Measurements from ENCODE around the gene KCNMA1.

KCNMA1 gene

GRCh38 chr10:77121829-77122228 is 515.8 kb downstream of the KCNMA1 start:
- no peak overlapping the region for H3K4me3 ChIP-seq (ENCODE audit: low read length)
- WGBS, result 89% methylated on average over 10 of the region's 10 CpGs
- H3K9ac ChIP-seq (ENCODE audit: low read depth, low read length), result no peak overlapping the region
- H3K9me3 ChIP-seq (ENCODE audit: insufficient read depth, low read depth, low read length), result no peaks in the 10 kb centered on the region
- peaks cover 2% of the 10 kb centered on the region; the same call in 1 of the 2 replicates for H3K4me1 ChIP-seq (ENCODE audit: insufficient read depth, low read length)
- no peak overlapping the region for H3K27ac ChIP-seq (ENCODE audit: low read depth, low read length)
- H3K27me3 ChIP-seq (ENCODE audit: insufficient read depth, low read length), result no peaks in the 10 kb centered on the region; the same call in 1 of the 2 replicates
- H3K36me3 ChIP-seq (ENCODE audit: insufficient read depth, low read length), result no peaks in the 10 kb centered on the region

DNA sequence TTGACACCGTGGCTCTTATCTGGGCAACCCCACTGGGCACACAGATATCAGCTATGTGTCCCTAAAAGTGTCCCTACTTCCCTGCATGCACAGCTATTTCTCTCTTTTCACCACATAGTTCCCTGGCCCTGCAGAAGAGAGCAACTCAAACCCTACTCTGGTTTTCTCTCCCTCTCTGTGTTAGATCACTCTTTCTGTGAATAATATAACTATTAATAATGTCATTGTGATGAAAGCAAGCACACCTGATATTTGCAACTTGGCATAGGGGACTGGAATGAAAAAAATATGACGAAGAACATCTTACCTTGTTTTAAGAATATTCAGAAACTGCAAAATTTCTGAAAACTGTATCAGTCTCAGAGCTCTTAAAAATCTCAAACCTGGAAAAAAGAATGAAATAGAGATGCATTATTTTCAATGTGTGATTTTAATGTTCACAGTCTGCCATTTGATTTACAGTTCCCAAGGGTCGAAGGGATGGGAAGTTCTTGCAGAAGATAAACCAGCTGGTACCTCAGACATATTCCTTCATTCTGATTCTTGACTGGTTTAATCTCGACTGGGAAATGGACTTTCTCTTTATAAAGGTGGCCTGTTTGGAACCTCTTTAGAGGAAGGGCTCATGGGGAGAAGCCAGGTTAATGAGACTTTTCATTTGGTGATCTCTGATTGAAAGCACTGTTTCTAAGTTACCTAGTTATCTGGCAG is 516.8 kb downstream of the KCNMA1 start:
- no peaks in the 10 kb centered on the region for H3K36me3 ChIP-seq (ENCODE audit: insufficient read depth, low read length)
- no peak overlapping the region for H3K9ac ChIP-seq (ENCODE audit: low read depth, low read length)
- H3K27me3 ChIP-seq (ENCODE audit: insufficient read depth, low read length), result peaks cover 9% of the 10 kb centered on the region; the same call in 1 of the 2 replicates
- whole genome bisulfite sequencing, result 93% methylated on average over 4 of the region's 4 CpGs
- H3K4me1 ChIP-seq (ENCODE audit: insufficient read depth, low read length), result peaks cover 11% of the 10 kb centered on the region
- no peak overlapping the region for H3K4me3 ChIP-seq (ENCODE audit: low read length)
- H3K27ac ChIP-seq (ENCODE audit: low read depth, low read length), result no peak overlapping the region
- H3K9me3 ChIP-seq (ENCODE audit: insufficient read depth, low read depth, low read length), result no peaks in the 10 kb centered on the region

- no peaks in the 10 kb centered on the region for H3K36me3 ChIP-seq (ENCODE audit: insufficient read depth, low read length)
- H3K27ac ChIP-seq (ENCODE audit: low read depth, low read length), result no peak overlapping the region
- H3K4me3 ChIP-seq (ENCODE audit: low read length), result no peak overlapping the region
- peaks cover 19% of the 10 kb centered on the region for H3K4me1 ChIP-seq (ENCODE audit: insufficient read depth, low read length)
- no peak overlapping the region for H3K9ac ChIP-seq (ENCODE audit: low read depth, low read length)
- no peaks in the 10 kb centered on the region for H3K9me3 ChIP-seq (ENCODE audit: insufficient read depth, low read depth, low read length)
- H3K27me3 ChIP-seq (ENCODE audit: insufficient read depth, low read length), result peaks cover 11% of the 10 kb centered on the region; the same call in 1 of the 2 replicates
- WGBS, result 96% methylated on average over 4 of the region's 4 CpGs
Measured at GRCh38 chr10:77120012-77120411, 517.6 kb downstream of the KCNMA1 start.

- no peaks in the 10 kb centered on the region for H3K9me3 ChIP-seq (ENCODE audit: insufficient read depth, low read depth, low read length)
- no peaks in the 10 kb centered on the region for H3K36me3 ChIP-seq (ENCODE audit: insufficient read depth, low read length)
- no peak overlapping the region for H3K9ac ChIP-seq (ENCODE audit: low read depth, low read length)
- 79% methylated on average over 8 of the region's 8 CpGs for WGBS
- no peak overlapping the region for H3K27ac ChIP-seq (ENCODE audit: low read depth, low read length)
- peaks cover 28% of the 10 kb centered on the region for H3K4me1 ChIP-seq (ENCODE audit: insufficient read depth, low read length)
- no peak overlapping the region for H3K4me3 ChIP-seq (ENCODE audit: low read length)
- H3K27me3 ChIP-seq (ENCODE audit: insufficient read depth, low read length), result peaks cover 11% of the 10 kb centered on the region; the same call in 1 of the 2 replicates
Measured at GRCh38 chr10:77118603-77119282, 518.9 kb downstream of the KCNMA1 start.

DNA sequence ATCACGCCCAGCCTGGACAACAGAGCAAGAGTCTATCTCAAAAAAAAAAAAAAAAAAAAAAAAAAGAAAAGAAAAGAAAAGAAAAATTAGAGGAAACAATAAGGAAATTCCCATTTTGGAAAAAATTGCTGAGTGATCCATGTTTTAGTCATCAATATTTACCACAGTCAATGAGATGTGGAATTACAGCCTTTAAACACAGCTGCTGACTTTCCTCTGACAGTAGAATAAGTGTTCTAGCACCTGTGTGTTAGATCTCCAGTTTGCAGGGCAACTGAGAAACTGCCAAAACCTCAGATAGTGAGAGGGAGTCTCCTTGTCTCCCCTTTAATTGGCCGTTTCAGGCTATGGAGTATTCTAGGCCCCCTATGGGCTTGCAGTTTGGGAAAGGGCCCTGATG is 520.1 kb downstream of the KCNMA1 start:
- no peaks in the 10 kb centered on the region for H3K36me3 ChIP-seq (ENCODE audit: insufficient read depth, low read length)
- H3K4me3 ChIP-seq (ENCODE audit: low read length), result no peak overlapping the region
- H3K9ac ChIP-seq (ENCODE audit: low read depth, low read length), result no peak overlapping the region
- peaks cover 11% of the 10 kb centered on the region; the same call in 1 of the 2 replicates for H3K27me3 ChIP-seq (ENCODE audit: insufficient read depth, low read length)
- H3K27ac ChIP-seq (ENCODE audit: low read depth, low read length), result no peak overlapping the region
- H3K4me1 ChIP-seq (ENCODE audit: insufficient read depth, low read length), result peaks cover 30% of the 10 kb centered on the region
- no peaks in the 10 kb centered on the region for H3K9me3 ChIP-seq (ENCODE audit: insufficient read depth, low read depth, low read length)
- 82% methylated on average over 1 of the region's 2 CpGs for WGBS

- H3K4me3 ChIP-seq (ENCODE audit: low read length), result no peak overlapping the region
- no peak overlapping the region for H3K27ac ChIP-seq (ENCODE audit: low read depth, low read length)
- no peaks in the 10 kb centered on the region for H3K9me3 ChIP-seq (ENCODE audit: insufficient read depth, low read depth, low read length)
- 96% methylated on average over 2 of the region's 2 CpGs for WGBS
- peaks cover 11% of the 10 kb centered on the region; the same call in 1 of the 2 replicates for H3K27me3 ChIP-seq (ENCODE audit: insufficient read depth, low read length)
- peaks cover 34% of the 10 kb centered on the region for H3K4me1 ChIP-seq (ENCODE audit: insufficient read depth, low read length)
- H3K36me3 ChIP-seq (ENCODE audit: insufficient read depth, low read length), result no peaks in the 10 kb centered on the region
- no peak overlapping the region for H3K9ac ChIP-seq (ENCODE audit: low read depth, low read length)
Measured at GRCh38 chr10:77116904-77117303, 520.7 kb downstream of the KCNMA1 start.

GRCh38 chr10:77114181-77114821 is 523.3 kb downstream of the KCNMA1 start:
- H3K9ac ChIP-seq (ENCODE audit: low read depth, low read length), result no peak overlapping the region
- H3K4me3 ChIP-seq (ENCODE audit: low read length), result peak overlapping the region; percentile 18; the same call in 1 of the 2 replicates
- H3K27ac ChIP-seq (ENCODE audit: low read depth, low read length), result peak overlapping the region; percentile 80; the same call in 1 of the 2 replicates
- 6% methylated on average over 4 of the region's 4 CpGs for WGBS
- H3K4me1 ChIP-seq (ENCODE audit: insufficient read depth, low read length), result peaks cover 55% of the 10 kb centered on the region
- no peaks in the 10 kb centered on the region for H3K9me3 ChIP-seq (ENCODE audit: insufficient read depth, low read depth, low read length)
- H3K27me3 ChIP-seq (ENCODE audit: insufficient read depth, low read length), result peaks cover 11% of the 10 kb centered on the region; the same call in 1 of the 2 replicates
- H3K36me3 ChIP-seq (ENCODE audit: insufficient read depth, low read length), result no peaks in the 10 kb centered on the region

- Histone ChIP-seq H3K4me3 (ENCODE audit: low read length) (no peak overlapping the region), H3K4me1 (ENCODE audit: insufficient read depth, low read length) (peaks cover 68% of the 10 kb centered on the region), H3K36me3 (ENCODE audit: insufficient read depth, low read length) (no peaks in the 10 kb centered on the region), H3K27ac (ENCODE audit: low read depth, low read length) (no peak overlapping the region), H3K27me3 (ENCODE audit: insufficient read depth, low read length) (peaks cover 11% of the 10 kb centered on the region; the same call in 1 of the 2 replicates), H3K9me3 (ENCODE audit: insufficient read depth, low read depth, low read length) (no peaks in the 10 kb centered on the region), H3K9ac (ENCODE audit: low read depth, low read length) (no peak overlapping the region)
- WGBS, result 47% methylated on average over 11 of the region's 12 CpGs
Measured at GRCh38 chr10:77111611-77112550, 525.7 kb downstream of the KCNMA1 start.

DNA sequence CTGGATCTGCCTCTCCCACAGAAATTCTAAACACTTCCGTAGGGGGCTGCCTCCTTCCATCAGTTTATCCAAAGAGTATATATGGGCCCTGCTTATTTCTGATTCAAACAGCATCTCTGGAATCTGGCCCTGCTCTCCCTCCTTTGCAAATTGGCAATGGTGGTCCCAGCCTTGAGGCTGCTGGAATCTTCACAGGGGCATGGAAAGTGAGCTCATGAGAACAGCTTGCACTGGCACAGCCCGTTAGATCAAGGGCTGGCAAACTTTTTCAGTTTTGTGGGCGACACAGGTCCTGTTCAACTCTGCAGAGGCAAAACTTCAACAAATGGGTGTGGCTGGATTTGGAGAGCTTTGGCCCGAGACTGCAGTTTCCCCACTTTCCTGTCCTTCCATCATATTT is 526.9 kb downstream of the KCNMA1 start:
- no peaks in the 10 kb centered on the region for H3K9me3 ChIP-seq (ENCODE audit: insufficient read depth, low read depth, low read length)
- H3K4me3 ChIP-seq (ENCODE audit: low read length), result no peak overlapping the region
- H3K27me3 ChIP-seq (ENCODE audit: insufficient read depth, low read length), result peaks cover 1% of the 10 kb centered on the region; the same call in 1 of the 2 replicates
- H3K36me3 ChIP-seq (ENCODE audit: insufficient read depth, low read length), result no peaks in the 10 kb centered on the region
- H3K4me1 ChIP-seq (ENCODE audit: insufficient read depth, low read length), result peaks cover 58% of the 10 kb centered on the region
- WGBS, result 86% methylated on average over 4 of the region's 4 CpGs
- no peak overlapping the region for H3K9ac ChIP-seq (ENCODE audit: low read depth, low read length)
- H3K27ac ChIP-seq (ENCODE audit: low read depth, low read length), result no peak overlapping the region

DNA sequence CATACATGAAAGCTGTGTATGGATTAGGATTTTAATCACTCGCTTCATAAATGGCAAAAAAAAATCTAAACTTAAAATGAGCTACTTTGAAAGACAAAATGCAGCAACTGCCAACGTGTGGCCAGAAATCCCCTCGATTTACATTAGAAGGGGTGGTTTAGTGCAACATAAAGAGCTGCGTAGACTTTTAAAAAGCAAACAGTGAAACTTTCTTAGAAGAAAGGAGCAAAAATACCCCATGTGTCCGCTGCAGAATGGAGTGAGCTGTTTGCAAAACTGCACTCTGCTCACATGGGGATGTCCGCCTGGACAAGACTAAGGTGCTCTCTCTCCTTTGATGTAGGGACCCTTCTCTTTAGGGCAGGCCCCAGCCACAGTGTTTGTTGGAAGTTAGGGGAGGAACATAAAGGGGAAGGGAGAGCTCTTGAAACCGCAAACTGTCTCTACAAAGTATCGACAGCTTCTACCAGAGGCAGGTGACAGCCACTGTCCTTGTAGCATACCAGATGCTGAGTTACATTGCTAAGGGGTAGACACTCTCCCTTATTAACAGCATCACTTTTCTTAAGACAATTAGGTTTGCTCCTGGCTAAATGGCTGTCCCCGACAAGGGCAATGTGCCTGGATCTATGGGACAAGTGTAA is 528.1 kb downstream of the KCNMA1 start:
- Histone ChIP-seq H3K36me3 (ENCODE audit: insufficient read depth, low read length) (no peaks in the 10 kb centered on the region), H3K9me3 (ENCODE audit: insufficient read depth, low read depth, low read length) (no peaks in the 10 kb centered on the region), H3K27me3 (ENCODE audit: insufficient read depth, low read length) (no peaks in the 10 kb centered on the region), H3K9ac (ENCODE audit: low read depth, low read length) (no peak overlapping the region), H3K27ac (ENCODE audit: low read depth, low read length) (no peak overlapping the region), H3K4me3 (ENCODE audit: low read length) (no peak overlapping the region), H3K4me1 (ENCODE audit: insufficient read depth, low read length) (peaks cover 46% of the 10 kb centered on the region)
- 62% methylated on average over 9 of the region's 9 CpGs for WGBS

Measured in HUES64 (cell line).